Spleen (tissue), 11 donors: Measurements from ENCODE around the gene SLC13A3. TPM values are rescaled to one million over a fixed set of nuclear protein-coding genes. Genes with fewer than 3 reads are reported as not detected.

Source experiments
- DNase-seq: peaks from one replicate; pipeline ENCODE4 v3.0.0-alpha.2; 2020
- H3K27ac ChIP-seq, 8 donors: fragments of 200-600 bp; sonication (generic) in 7 of 8; 1 replicate in 4 of 8; 2 replicates in 4 of 8; pipeline versions ENCODE4 v1.5.0 to v1.8.0; 2016 to 2021; ENCODE audit warnings: inconsistent platforms in 4 of 8, mild to moderate bottlenecking in 4 of 8, moderate library complexity in 1 of 8
- H3K27me3 ChIP-seq, 7 donors: fragments of 200-600 bp; sonication (generic) in 6 of 7; replicated peaks in 1 of 7; 1 replicate in 4 of 7; 2 replicates in 3 of 7; pipeline versions ENCODE4 v1.5.0 to v1.8.0; 2016 to 2021; ENCODE audit warnings: inconsistent platforms in 3 of 7, mild to moderate bottlenecking in 1 of 7
- H3K36me3 ChIP-seq, 6 donors: fragments of 200-600 bp; sonication (generic) in 5 of 6; 1 replicate in 4 of 6; 2 replicates in 2 of 6; pipeline versions ENCODE4 v1.5.0 to v1.8.0; 2016 to 2021; ENCODE audit warnings: inconsistent platforms in 2 of 6
- H3K4me1 ChIP-seq, 6 donors: fragments of 200-600 bp; sonication (generic) in 5 of 6; 1 replicate in 3 of 6; 2 replicates in 3 of 6; pipeline versions ENCODE4 v1.5.0 to v1.8.0; 2016 to 2021; ENCODE audit warnings: inconsistent platforms in 3 of 6
- H3K4me3 ChIP-seq, 8 donors: fragments of 200-600 bp; sonication (generic) in 7 of 8; 1 replicate in 4 of 8; 2 replicates in 4 of 8; pipeline versions ENCODE4 v1.5.0 to v1.8.0; 2016 to 2021; ENCODE audit warnings: inconsistent platforms in 4 of 8, mild to moderate bottlenecking in 4 of 8, moderate library complexity in 2 of 8
- H3K9me3 ChIP-seq, 8 donors: fragments of 200-600 bp; sonication (generic) in 7 of 8; 1 replicate in 4 of 8; 2 replicates in 4 of 8; pipeline versions ENCODE4 v1.5.0 to v1.8.0; 2016 to 2021; ENCODE audit warnings: inconsistent platforms in 4 of 8
- CTCF ChIP-seq, 11 experiments: fragments of 200-600 bp in 7 of 11; fragments of 450-650 bp in 4 of 11; sonication (generic) in 4 of 11; IDR thresholded peaks in 8 of 11; conservative IDR thresholded peaks in 3 of 11; 1 replicate in 7 of 11; 2 replicates in 4 of 11; pipeline versions ENCODE4 v1.4.0 to v1.8.0; 2016 to 2021; ENCODE audit warnings: antibody characterized with exemption in 11 of 11, inconsistent platforms in 4 of 11, mild to moderate bottlenecking in 1 of 11
- POLR2A ChIP-seq, 3 donors: fragments of 450-650 bp; IDR thresholded peaks; one replicate each; pipeline ENCODE4 v1.5.1; 2017; ENCODE audit warnings: antibody characterized with exemption in 3 of 3, mild to moderate bottlenecking in 1 of 3
- POLR2AphosphoS5 ChIP-seq, 3 donors: sonication (generic); formaldehyde crosslinking; IDR thresholded peaks; one replicate each; pipeline ENCODE4 v1.5.1; 2017; ENCODE audit warnings: antibody characterized with exemption in 3 of 3
- WGBS, 5 donors: extraction: QIAGEN DNeasy Blood & Tissue Kit in 3 of 5; methylation state at CpG; one replicate each; pipeline versions ENCODE4 v1.1.5 to v1.1.7; 2013 to 2018; 5-methylcytosine and 5-hydroxymethylcytosine counted together
- intact Hi-C: fragments of 100-400 bp; cut with DNase I; formaldehyde crosslinking; loops from one replicate; pipeline ENCODE4 v1.15.0; 2023; ENCODE audit warnings: low total_unique reads
- polyA plus RNA-seq, 3 donors: library from polyadenylated mRNA; stranded (reverse); fragments of 200-250 nt; gene quantifications; one replicate each; pipeline ENCODE4 v1.2.1, GENCODE V29; 2013
- total RNA-seq, 7 donors: library from RNA; depleted of rRNA in 3 of 7; stranded (reverse); fragments of >200 nt in 3 of 7; fragmentation: NEBNext Ultra II Directional in 4 of 7; extraction: Animal tissue kit (Norgen Biotek cat#: 25700) in 4 of 7; gene quantifications; one replicate each; pipeline versions ENCODE4 v1.1.0 to v1.2.1, GENCODE V29; 2016 to 2021
- donor health status: healthy with polysubstance abuse.
- donor health status: DM: no; HTN: no; CAD: no; lungs with moderate emphysema.
- donor health status: DM: no; HTN: no; CAD: no.
- donor health status: Bipolar disorder and iron deficiency.
- donor health status: healthy.
- donor health status: DM: no; HTN: no; CAD: no.
- donor health status: DM: yes; HTN: yes; CAD: no.

The SLC13A3 gene
- total and polyA plus RNA-seq, 10 donors: 0.16 to 1.7 (median 0.44) TPM; not detected in 1

DNA sequence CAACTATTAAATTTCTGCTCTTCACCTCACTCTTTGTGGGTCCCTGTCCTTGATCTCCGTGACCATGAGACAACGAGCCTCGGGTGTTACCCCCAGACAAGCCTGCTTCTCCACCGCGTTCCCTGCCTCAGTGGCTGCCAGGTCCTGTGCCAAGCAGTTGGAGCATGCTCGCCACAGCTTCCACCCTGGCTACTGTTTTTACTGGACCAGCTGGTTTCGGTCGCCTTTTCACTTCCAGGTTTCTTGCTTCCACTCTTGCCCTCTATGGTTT is 32.3 kb upstream of the SLC13A3 start:
- H3K27me3 ChIP-seq: no peaks in the 10 kb centered on the region
- no peak for DNase-seq
- intact Hi-C loops: loop anchor here (5.0 kb wide), 1 partner anchor 161 kb away; no protein-coding TSS in a partner anchor
- H3K4me3 ChIP-seq: no peak overlapping the region
- H3K9me3 ChIP-seq: no peaks in the 10 kb centered on the region
- 54 to 79% (median 72%) methylated on average over 8 of the region's 8 CpGs for WGBS, 5 donors
- TF ChIP-seq POLR2AphosphoS5 (IDR thresholded peaks at IDR 0.05): peak in 1 of 3 donors; percentile 33
- TF ChIP-seq CTCF (IDR thresholded peaks at IDR 0.05 in 8 of 11, conservative IDR thresholded peaks at IDR 0.05 in 3 of 11): no peak
- no peak overlapping the region for H3K27ac ChIP-seq
- peaks cover 28 to 77% (median 60%) of the 10 kb centered on the region in 6 donors for H3K4me1 ChIP-seq
- peaks cover 0 to 49% (median 9%) of the 10 kb centered on the region in 6 donors for H3K36me3 ChIP-seq

DNA sequence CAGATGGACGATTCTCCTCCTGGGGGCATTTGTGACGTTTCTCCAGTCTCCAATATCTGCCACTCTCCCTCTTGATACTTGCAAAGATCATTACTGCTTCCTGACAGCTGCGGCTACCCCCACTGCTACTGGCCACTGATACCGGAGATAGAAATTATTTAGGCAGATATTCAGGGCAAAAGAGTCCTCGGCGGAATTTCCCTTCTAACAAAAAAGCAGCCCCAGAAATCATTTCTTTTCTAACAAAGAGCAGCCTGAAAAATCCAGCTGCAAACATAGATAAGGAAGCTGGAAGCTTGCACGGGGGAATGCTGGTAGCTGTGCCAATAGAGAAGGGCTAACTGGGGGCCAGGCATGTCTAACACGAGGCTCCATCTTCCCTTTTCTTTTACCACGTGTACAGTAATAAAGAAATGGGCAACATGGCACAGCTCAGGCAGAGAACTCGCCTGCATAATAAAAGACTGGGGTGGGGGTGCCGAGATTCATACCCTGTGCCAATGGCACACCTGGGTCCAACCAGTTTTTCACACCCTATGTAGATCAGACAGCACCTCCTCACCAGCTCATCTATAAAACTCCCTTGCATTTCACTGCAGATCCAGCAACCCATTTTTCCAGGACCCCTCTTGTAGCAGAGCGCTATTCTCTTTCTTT is 31.9 kb upstream of the SLC13A3 start:
- DNase-seq: no peak
- peaks cover 0 to 49% (median 9%) of the 10 kb centered on the region in 6 donors for H3K36me3 ChIP-seq
- intact Hi-C loops: loop anchor here (5.0 kb wide), 1 partner anchor 161 kb away; no protein-coding TSS in a partner anchor
- no peaks in the 10 kb centered on the region for H3K27me3 ChIP-seq
- TF ChIP-seq POLR2AphosphoS5 (IDR thresholded peaks at IDR 0.05) (no peak), POLR2A (IDR thresholded peaks at IDR 0.05) (no peak), CTCF (IDR thresholded peaks at IDR 0.05 in 8 of 11, conservative IDR thresholded peaks at IDR 0.05 in 3 of 11) (no peak)
- H3K4me1 ChIP-seq: peaks cover 23 to 73% (median 56%) of the 10 kb centered on the region in 6 donors
- 37 to 54% (median 40%) methylated on average over 12 of the region's 12 CpGs for WGBS, 5 donors
- H3K27ac ChIP-seq: no peak overlapping the region
- H3K9me3 ChIP-seq: no peaks in the 10 kb centered on the region
- H3K4me3 ChIP-seq: no peak overlapping the region

DNA sequence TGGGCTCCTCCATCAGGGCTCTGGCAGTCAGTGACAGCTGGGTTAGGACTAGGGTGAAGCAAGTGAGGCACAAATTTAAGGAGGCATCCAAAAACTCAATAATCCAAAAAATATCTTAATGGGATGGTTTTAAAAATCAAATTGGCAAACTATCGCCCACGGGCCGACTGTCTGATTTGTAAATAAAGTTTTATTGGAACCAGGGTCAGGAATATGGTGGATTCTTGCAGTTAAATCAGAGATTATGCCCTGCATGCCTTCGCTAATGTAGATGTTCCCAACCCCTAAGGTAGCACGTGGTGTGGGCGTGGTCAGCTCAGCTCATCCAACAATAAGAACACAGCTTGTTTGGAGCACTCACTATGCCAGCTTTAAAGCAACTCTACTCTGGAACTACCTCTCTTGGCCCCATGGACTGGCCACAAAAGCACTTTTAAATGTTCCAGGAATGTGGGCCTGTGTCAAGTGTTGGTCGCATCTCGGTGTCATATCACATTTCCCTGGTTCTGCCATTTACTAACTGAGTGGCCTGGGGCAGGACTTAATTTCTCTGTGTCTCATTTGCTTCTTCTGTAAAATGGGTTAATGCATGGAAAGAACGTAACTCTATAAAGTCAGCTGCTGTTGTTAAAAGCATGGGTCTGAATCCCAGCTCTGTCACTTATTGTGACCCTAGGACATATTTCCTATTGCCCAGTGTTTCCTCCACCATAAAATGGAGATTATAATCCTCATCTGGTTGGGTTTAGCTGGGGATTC is 31.0 kb upstream of the SLC13A3 start:
- Histone ChIP-seq H3K9me3 (no peaks in the 10 kb centered on the region), H3K4me1 (peaks cover 14 to 64% (median 47%) of the 10 kb centered on the region in 6 donors), H3K4me3 (no peak overlapping the region), H3K27me3 (no peaks in the 10 kb centered on the region), H3K27ac (no peak overlapping the region), H3K36me3 (peaks cover 0 to 49% (median 9%) of the 10 kb centered on the region in 6 donors)
- no peak for DNase-seq
- TF ChIP-seq POLR2AphosphoS5 (IDR thresholded peaks at IDR 0.05): no peak
- TF ChIP-seq CTCF (IDR thresholded peaks at IDR 0.05 in 8 of 11, conservative IDR thresholded peaks at IDR 0.05 in 3 of 11): no peak
- intact Hi-C loops: loop anchor here (5.0 kb wide), 1 partner anchor 160 kb away; no protein-coding TSS in a partner anchor
- WGBS, 5 donors: 88 to 94% (median 92%) methylated on average over 9 of the region's 9 CpGs
